HEK293 (cell line): ENCODE results near the gene SLC10A7.

ENCODE experiments used
- CTCF ChIP-seq: fragments of 450-650 bp; formaldehyde crosslinking; IDR thresholded peaks from 2 replicates; pipeline ENCODE4 v1.5.1; 2016; ENCODE audit warnings: missing biosample characterization, missing genetic modification characterization
- GFI1B ChIP-seq: fragments of 450-650 bp; formaldehyde crosslinking; IDR thresholded peaks from 2 replicates; pipeline ENCODE4 v1.5.1; 2016; ENCODE audit warnings: missing biosample characterization, missing genetic modification characterization
- REST ChIP-seq: fragments of 450-650 bp; formaldehyde crosslinking; IDR thresholded peaks from 2 replicates; pipeline ENCODE4 v1.5.1; 2016; ENCODE audit warnings: missing biosample characterization, missing genetic modification characterization
- ZNF221 ChIP-seq: fragments of 450-650 bp; formaldehyde crosslinking; IDR thresholded peaks from 2 replicates; pipeline ENCODE4 v1.5.1; 2017; ENCODE audit warnings: missing biosample characterization, missing genetic modification characterization, borderline replicate concordance
- ZNF530 ChIP-seq: fragments of 450-650 bp; formaldehyde crosslinking; IDR thresholded peaks from 2 replicates; pipeline ENCODE4 v1.5.1; 2016; ENCODE audit warnings: low read depth, missing biosample characterization, missing genetic modification characterization
- ZNF670 ChIP-seq: fragments of 450-650 bp; formaldehyde crosslinking; IDR thresholded peaks from 2 replicates; pipeline ENCODE4 v1.5.1; 2016; ENCODE audit warnings: missing biosample characterization, missing genetic modification characterization, low read depth

GRCh38 chr4:146274774-146275173 is 247.0 kb downstream of the SLC10A7 start:
- TF ChIP-seq ZNF530 (tag by site-specific recombination): no peak
- no peak for TF ChIP-seq CTCF (tag by site-specific recombination)
- no peak for TF ChIP-seq GFI1B (tag by site-specific recombination)
- no peak for TF ChIP-seq ZNF670
- TF ChIP-seq REST (tag by site-specific recombination): no peak
- no peak for TF ChIP-seq ZNF221
